Urothelium cell line (cell line): ENCODE results near the gene PDE10A.

Source experiments
- DNase-seq: peaks from one replicate; pipeline ENCODE4 v3.0.0; 2011; ENCODE audit warnings: low spot score, mixed read lengths
- FAIRE-seq: peaks from 2 replicates; lab custom pipeline; 2011; peaks lifted over from hg19 to GRCh38; lab: Jason Lieb, UNC

The PDE10A gene

DNA sequence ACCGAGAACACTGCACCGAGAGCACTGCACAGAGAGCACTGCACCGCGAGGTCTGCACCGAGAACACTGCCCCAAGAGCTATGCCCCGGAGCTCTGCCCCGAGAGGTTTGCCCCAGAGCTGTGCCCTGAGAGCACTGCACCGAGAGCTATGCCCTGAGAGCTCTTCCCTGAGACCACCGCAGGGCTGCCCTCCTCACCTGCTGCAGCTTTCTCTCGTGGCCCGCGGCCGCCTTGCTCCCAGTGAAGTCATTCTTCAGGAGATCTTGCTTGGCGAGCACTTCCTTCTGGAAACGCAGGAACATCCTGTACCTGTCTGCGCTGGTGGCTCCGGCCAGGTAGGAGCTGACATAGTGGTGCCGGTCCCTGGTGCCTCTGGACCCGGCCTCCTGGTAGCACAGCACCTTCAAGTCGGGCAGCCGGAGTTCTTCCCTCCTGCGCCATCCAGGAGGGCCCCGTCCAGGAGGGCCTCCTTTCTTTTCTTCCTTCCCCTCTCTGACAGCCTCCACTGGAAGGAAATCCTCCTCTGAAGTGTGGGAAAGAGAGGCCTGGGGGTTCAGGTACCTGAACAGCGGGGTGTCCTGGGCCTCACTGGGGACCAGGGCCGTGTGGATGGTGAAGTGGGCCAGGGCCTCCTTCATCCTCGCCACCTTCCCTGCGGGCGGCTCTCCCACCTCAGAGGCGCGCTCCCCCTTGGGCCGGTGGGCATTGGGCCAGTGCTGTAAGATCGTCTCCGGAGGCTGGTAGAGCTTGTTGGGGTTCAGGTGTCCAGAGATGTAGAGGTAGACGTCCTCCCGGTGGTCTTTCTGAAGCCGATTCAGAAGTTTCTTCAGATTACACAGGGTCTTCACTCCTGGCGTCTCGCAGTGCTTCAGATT, 361.4 kb downstream of the PDE10A start:
- DNase-seq (no peak), FAIRE-seq (no peak)

DNA sequence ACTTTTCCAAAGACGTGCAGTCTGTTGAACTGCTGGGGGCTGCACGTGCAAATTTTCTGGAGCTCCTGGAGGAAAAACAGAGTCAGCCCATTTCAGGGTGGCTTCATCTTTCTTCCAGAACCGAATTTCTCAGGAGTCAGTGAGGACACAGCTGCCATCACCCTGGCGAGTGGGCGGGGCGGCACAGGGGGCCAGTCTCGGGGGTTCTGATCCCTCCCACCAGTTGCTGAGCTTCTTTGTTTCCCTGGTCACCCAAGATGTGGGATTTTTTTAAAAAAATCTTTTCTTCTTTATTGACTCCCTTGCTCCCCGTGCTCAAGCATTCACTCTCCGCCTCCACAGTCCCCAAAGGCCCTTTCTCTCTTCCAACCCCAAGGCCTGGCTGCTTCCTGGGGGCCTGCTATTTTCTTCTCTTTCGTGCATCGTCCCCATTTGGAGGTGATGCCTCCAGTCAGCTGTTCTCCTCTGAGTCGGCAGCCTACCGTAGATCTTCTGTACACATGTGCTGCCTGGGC, 362.6 kb downstream of the PDE10A start:
- DNase-seq, result no peak
- FAIRE-seq, result no peak

DNA sequence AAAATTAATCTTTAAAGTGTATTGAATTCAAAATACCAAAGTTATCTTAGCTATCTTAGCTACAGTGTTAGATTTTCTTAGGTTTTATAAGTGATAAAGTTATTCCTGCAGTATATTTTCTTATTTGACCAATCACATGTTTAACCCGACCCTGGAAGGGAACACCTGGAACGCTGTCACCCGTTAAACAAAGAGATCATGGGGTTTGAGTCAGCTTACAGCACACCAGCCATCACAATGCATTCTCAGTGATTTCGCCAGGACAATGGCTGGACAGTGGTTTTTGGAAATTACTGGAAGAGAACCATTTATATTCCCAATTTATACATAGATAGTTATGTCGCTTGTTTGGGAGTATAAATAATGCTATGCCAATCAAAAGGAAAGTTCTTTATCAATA, 364.2 kb downstream of the PDE10A start:
- FAIRE-seq, result no peak
- no peak for DNase-seq

DNA sequence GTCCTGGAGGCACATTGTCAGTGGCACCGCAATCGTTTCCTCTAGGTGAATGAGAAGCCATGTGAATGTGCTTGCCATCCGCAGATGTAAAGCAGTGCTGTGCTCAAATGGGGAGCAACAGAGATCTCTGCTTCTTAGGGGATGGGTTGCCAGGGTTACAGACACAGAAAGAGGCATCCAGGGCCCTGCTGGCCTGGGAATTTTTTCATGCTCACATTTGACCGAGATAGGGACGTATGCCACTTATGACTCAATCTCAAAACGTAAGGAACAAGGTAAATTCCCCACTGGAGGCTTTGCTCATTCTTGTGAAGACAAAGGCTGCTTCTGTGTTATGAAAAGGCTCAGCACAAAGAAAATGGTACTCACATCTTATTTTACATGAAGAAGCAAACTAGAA, 364.6 kb downstream of the PDE10A start:
- FAIRE-seq (no peak), DNase-seq (no peak)

- DNase-seq (no peak), FAIRE-seq (no peak)
Observed at GRCh38 chr6:165292657-165293056, 370.4 kb downstream of the PDE10A start.
